Measurements from ENCODE around the gene CYP2W1.
A peak's percentile ranks its signal among the peaks of the same experiment; 100 is the strongest.
"Not testable (repeated sequence)": the region's sequence is repeated elsewhere in the genome, so short reads cannot be mapped to it uniquely, and the experiment has no call there.

Gene CYP2W1

DNA sequence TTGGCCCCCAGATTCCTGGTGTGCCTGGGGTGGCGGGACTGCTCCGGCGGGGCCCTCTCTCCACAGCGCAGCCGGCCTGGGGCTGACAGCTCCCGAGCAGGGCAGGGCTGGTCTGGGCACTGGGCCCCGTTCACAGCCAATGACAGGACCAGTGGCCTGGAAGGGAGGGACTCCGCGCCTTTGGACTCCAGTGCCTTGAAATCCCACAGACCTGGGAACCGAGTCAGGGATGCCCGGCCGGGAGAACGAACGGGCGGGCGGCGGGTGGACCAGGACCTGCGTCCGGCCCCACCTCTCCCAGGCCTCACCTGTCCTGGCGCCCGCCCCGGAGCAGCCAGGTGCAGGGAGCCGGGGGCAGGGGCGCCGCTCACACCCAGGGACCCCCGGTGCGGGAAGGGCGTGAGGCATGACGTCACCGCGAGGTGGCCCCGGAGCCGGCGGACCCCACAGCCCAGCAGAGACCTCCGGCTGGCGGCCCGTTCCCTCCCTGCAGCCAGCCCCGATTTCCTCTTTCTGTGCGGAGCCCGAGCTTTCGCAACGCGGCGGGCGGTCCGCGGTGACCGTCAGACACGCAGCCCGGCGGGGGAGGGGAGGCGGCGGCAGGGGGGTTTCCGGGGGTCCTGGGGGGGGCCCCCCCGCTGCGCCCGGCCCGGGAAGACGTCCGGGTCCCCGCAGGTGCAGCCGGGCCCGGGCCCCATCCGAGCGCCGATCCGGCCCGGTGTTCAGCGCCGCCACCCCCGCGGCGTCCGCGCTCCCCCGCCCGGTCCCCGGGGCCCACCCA lies 29.2 kb upstream of the CYP2W1 start:
- Histone ChIP-seq H3K9ac (ENCODE audit: low read length) (no peak overlapping the region), H3K9me3 (ENCODE audit: control insufficient read depth, insufficient read depth, low read depth, low read length) (no peaks in the 10 kb centered on the region), H3K36me3 (ENCODE audit: control insufficient read depth, insufficient read depth, low read length) (no peaks in the 10 kb centered on the region), H3K27ac (ENCODE audit: low read depth, low read length) (no peak overlapping the region), H3K4me1 (ENCODE audit: control insufficient read depth, insufficient read depth, low read length) (peaks cover 7% of the 10 kb centered on the region), H3K27me3 (ENCODE audit: control insufficient read depth, insufficient read depth, low read length) (peaks cover 33% of the 10 kb centered on the region), H3K4me3 (ENCODE audit: low read depth, low read length) (peak overlapping the region; percentile 67)

GRCh38 chr7:954330-955238 lies 28.4 kb upstream of the CYP2W1 start, which contains the start of gene ADAP1:
Gene ADAP1 (minus strand): TSS chr7:954680. CDS start chr7:954477, 203 bp downstream.
- Histone ChIP-seq H3K27ac (ENCODE audit: low read depth, low read length) (no peak within 1 kb of the TSS), H3K9me3 (ENCODE audit: control insufficient read depth, insufficient read depth, low read depth, low read length) (no peaks in the 10 kb centered on the region), H3K4me1 (ENCODE audit: control insufficient read depth, insufficient read depth, low read length) (peaks cover 5% of the 10 kb centered on the region; the same call in 1 of the 2 replicates)

GRCh38 chr7:956031-956430 lies 26.9 kb upstream of the CYP2W1 start:
- Histone ChIP-seq H3K27ac (ENCODE audit: low read depth, low read length) (no peak overlapping the region), H3K27me3 (ENCODE audit: control insufficient read depth, insufficient read depth, low read length) (peaks cover 33% of the 10 kb centered on the region), H3K4me3 (ENCODE audit: low read depth, low read length) (no peak overlapping the region), H3K4me1 (ENCODE audit: control insufficient read depth, insufficient read depth, low read length) (peaks cover 5% of the 10 kb centered on the region; the same call in 1 of the 2 replicates), H3K9me3 (ENCODE audit: control insufficient read depth, insufficient read depth, low read depth, low read length) (no peaks in the 10 kb centered on the region), H3K9ac (ENCODE audit: low read length) (no peak overlapping the region), H3K36me3 (ENCODE audit: control insufficient read depth, insufficient read depth, low read length) (no peaks in the 10 kb centered on the region)

More at GRCh38 chr7:954330-955238, 28.4 kb upstream of the CYP2W1 start, which contains the start of gene ADAP1:
- Histone ChIP-seq H3K27me3 (ENCODE audit: control insufficient read depth, insufficient read depth, low read length) (peaks cover 33% of the 10 kb centered on the region), H3K9ac (ENCODE audit: low read length) (no peak within 1 kb of the TSS), H3K4me3 (ENCODE audit: low read depth, low read length) (peak within 1 kb of the TSS; percentile 67), H3K36me3 (ENCODE audit: control insufficient read depth, insufficient read depth, low read length) (no peaks in the 10 kb centered on the region)

DNA sequence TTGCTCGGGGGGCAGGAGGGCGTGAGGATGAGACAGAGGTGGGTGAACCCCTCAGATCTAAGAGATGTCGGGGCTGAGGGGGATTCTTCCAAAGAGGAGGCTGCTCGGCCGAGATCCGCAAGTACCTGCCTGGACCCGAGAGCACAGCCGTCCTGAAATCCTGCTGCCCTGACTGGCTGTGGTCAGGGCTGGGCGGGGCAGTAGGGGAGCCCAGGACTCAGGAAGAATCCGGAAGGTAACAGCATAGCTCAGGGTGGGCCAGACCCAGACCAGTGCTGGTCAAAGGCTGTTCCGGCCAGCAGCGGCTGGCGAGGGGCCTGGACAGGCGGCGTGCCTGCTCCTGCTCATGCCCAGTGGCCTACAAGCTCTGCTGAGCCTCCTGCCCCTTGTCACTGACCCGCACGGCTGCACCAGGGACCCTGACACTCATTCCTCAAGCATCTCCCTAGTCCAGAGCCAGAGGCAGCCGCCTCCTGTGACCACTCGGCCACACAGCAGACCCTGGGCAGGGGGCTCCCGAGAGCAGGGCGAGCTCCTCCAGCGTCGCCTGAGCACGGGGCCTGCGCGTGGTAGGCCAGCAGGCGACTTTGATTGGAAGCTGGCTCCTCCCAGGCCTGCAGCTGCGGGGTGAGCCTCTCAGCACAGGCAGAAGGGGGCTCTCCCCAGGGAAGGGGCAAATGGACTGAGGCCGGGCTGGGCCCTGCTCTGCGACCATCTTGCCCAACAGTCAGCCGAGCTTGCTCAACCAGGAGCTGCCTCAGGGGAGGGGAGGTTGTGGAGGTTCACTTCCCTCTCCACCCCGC lies 25.4 kb upstream of the CYP2W1 start:
- no peaks in the 10 kb centered on the region for H3K9me3 ChIP-seq (ENCODE audit: control insufficient read depth, insufficient read depth, low read depth, low read length)
- H3K27ac ChIP-seq (ENCODE audit: low read depth, low read length), result no peak overlapping the region
- H3K4me3 ChIP-seq (ENCODE audit: low read depth, low read length), result no peak overlapping the region
- no peaks in the 10 kb centered on the region for H3K36me3 ChIP-seq (ENCODE audit: control insufficient read depth, insufficient read depth, low read length)
- peaks cover 5% of the 10 kb centered on the region; the same call in 1 of the 2 replicates for H3K4me1 ChIP-seq (ENCODE audit: control insufficient read depth, insufficient read depth, low read length)
- peaks cover 27% of the 10 kb centered on the region for H3K27me3 ChIP-seq (ENCODE audit: control insufficient read depth, insufficient read depth, low read length)
- H3K9ac ChIP-seq (ENCODE audit: low read length), result no peak overlapping the region

GRCh38 chr7:958221-959200 lies 24.5 kb upstream of the CYP2W1 start:
- Histone ChIP-seq H3K4me3 (ENCODE audit: low read depth, low read length) (no peak overlapping the region), H3K36me3 (ENCODE audit: control insufficient read depth, insufficient read depth, low read length) (no peaks in the 10 kb centered on the region), H3K4me1 (ENCODE audit: control insufficient read depth, insufficient read depth, low read length) (peaks cover 5% of the 10 kb centered on the region; the same call in 1 of the 2 replicates), H3K27me3 (ENCODE audit: control insufficient read depth, insufficient read depth, low read length) (peaks cover 18% of the 10 kb centered on the region), H3K9me3 (ENCODE audit: control insufficient read depth, insufficient read depth, low read depth, low read length) (no peaks in the 10 kb centered on the region), H3K27ac (ENCODE audit: low read depth, low read length) (no peak overlapping the region), H3K9ac (ENCODE audit: low read length) (no peak overlapping the region)

DNA sequence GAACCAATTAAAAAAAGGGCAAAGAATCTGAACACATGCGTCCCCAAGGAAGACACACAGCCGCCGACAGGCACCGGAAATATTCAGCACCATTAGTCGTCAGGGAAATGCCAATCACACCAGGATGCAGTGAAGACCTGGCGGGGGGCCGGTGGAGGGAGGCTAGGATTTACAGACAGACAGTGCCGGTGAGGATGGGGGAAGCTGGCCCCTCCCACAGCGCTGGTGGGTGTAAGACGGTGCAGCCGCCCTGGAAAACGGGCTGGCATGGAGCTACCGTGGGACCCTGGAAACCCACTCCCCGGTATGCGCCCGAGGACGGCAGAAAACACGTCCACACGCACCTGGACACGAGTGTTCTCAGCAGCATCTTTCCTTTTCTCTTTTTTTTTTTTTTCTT lies 23.7 kb upstream of the CYP2W1 start:
- no peak overlapping the region for H3K4me3 ChIP-seq (ENCODE audit: low read depth, low read length)
- peaks cover 5% of the 10 kb centered on the region; the same call in 1 of the 2 replicates for H3K4me1 ChIP-seq (ENCODE audit: control insufficient read depth, insufficient read depth, low read length)
- peaks cover 14% of the 10 kb centered on the region for H3K27me3 ChIP-seq (ENCODE audit: control insufficient read depth, insufficient read depth, low read length)
- H3K27ac ChIP-seq (ENCODE audit: low read depth, low read length), result no peak overlapping the region
- H3K9ac ChIP-seq (ENCODE audit: low read length), result no peak overlapping the region
- H3K36me3 ChIP-seq (ENCODE audit: control insufficient read depth, insufficient read depth, low read length), result no peaks in the 10 kb centered on the region
- H3K9me3 ChIP-seq (ENCODE audit: control insufficient read depth, insufficient read depth, low read depth, low read length), result no peaks in the 10 kb centered on the region

DNA sequence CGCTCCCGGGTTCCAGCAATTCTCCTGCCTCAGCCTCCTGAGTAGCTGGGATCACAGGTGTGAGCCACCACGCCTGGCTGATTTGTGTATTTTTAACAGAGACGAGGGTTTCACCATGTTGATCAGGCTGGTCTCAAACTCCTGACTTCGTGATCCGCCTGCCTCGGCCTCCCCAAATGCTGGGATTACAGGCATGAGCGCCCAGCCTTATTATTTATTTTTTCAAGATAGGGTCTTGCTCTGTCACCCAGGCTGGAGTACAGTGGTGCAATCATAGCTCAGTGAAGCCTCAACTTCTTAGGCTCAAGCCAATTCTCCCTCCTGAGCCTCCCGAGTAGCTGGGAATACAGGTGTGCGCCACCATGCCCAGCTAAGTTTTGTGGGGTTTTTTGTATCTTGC lies 23.2 kb upstream of the CYP2W1 start:
- H3K27ac ChIP-seq (ENCODE audit: low read depth, low read length); H3K9ac ChIP-seq (ENCODE audit: low read length); H3K4me3 ChIP-seq (ENCODE audit: low read depth, low read length); H3K9me3 ChIP-seq (ENCODE audit: control insufficient read depth, insufficient read depth, low read depth, low read length); H3K4me1 ChIP-seq (ENCODE audit: control insufficient read depth, insufficient read depth, low read length); H3K36me3 ChIP-seq (ENCODE audit: control insufficient read depth, insufficient read depth, low read length): not testable (repeated sequence)
- H3K27me3 ChIP-seq (ENCODE audit: control insufficient read depth, insufficient read depth, low read length), result peaks cover 13% of the 10 kb centered on the region

- Histone ChIP-seq H3K9ac (ENCODE audit: low read length) (no peak overlapping the region), H3K4me1 (ENCODE audit: control insufficient read depth, insufficient read depth, low read length) (peaks cover 5% of the 10 kb centered on the region; the same call in 1 of the 2 replicates)
These were observed 22.6 kb upstream of the CYP2W1 start for GRCh38 chr7:960269-960871.

DNA sequence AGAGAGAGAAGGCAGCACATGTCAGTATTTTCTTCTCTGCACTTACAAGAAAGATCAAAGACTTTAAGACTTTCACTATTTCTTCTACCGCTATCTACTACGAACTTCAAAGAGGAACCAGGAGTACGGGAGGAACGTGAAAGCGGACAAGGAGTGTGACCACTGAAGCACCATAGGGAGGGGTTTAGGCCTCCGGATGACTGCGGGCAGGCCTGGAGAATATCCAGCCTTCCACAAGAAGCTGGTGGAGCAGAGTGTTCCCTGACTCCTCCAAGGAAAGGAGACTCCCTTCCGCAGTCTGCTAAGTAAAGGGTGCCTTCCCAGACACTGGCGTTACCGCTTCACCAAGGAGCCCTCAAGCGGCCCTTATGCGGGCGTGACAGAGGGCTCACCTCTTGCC lies 22.0 kb upstream of the CYP2W1 start:
- not testable (repeated sequence) for H3K27ac ChIP-seq (ENCODE audit: low read depth, low read length); H3K27me3 ChIP-seq (ENCODE audit: control insufficient read depth, insufficient read depth, low read length); H3K4me1 ChIP-seq (ENCODE audit: control insufficient read depth, insufficient read depth, low read length); H3K4me3 ChIP-seq (ENCODE audit: low read depth, low read length); H3K36me3 ChIP-seq (ENCODE audit: control insufficient read depth, insufficient read depth, low read length); H3K9ac ChIP-seq (ENCODE audit: low read length); H3K9me3 ChIP-seq (ENCODE audit: control insufficient read depth, insufficient read depth, low read depth, low read length)

More at GRCh38 chr7:960269-960871, 22.6 kb upstream of the CYP2W1 start:
- H3K4me3 ChIP-seq (ENCODE audit: low read depth, low read length), result no peak overlapping the region
- H3K9me3 ChIP-seq (ENCODE audit: control insufficient read depth, insufficient read depth, low read depth, low read length), result no peaks in the 10 kb centered on the region
- H3K27ac ChIP-seq (ENCODE audit: low read depth, low read length), result no peak overlapping the region
- H3K27me3 ChIP-seq (ENCODE audit: control insufficient read depth, insufficient read depth, low read length), result peaks cover 7% of the 10 kb centered on the region
- no peaks in the 10 kb centered on the region for H3K36me3 ChIP-seq (ENCODE audit: control insufficient read depth, insufficient read depth, low read length)

All from HUES6 (cell line).